Naive thymus-derived CD4-positive, alpha-beta T cell (primary cell): ENCODE data around the gene RCAN3. TPM values are rescaled to one million over a fixed set of nuclear protein-coding genes. Genes with fewer than 3 reads are reported as not detected.
"Not testable (repeated sequence)": the region's sequence is repeated elsewhere in the genome, so short reads cannot be mapped to it uniquely, and the experiment has no call there.

Source experiments
- ATAC-seq: fragments of 150-1000 bp; cut with Tn5 transposase; 2 replicates; pipeline ENCODE4 v1.10.0; 2021; ENCODE audit warnings: mild to moderate bottlenecking, moderate library complexity
- CTCF ChIA-PET: fragments of 350-600 bp; sonication (Branson Sonifier 250); formaldehyde crosslinking; loops from one replicate; lab custom pipeline; 2021; ENCODE audit warnings: antibody characterized with exemption; lab: Charles Lee
- POLR2A ChIA-PET: fragments of 350-600 bp; sonication (Branson Sonifier 250); formaldehyde crosslinking; loops from one replicate; lab custom pipeline; 2021; ENCODE audit warnings: antibody characterized with exemption, inconsistent platforms; lab: Charles Lee
- DNase-seq, 9 donors: peaks; one replicate each; pipeline versions ENCODE4 v3.0.0 to v3.0.0-alpha.2; 2020 to 2022; ENCODE audit warnings: mixed read lengths in 1 of 9
- H3K27ac ChIP-seq: one replicate; pipeline ENCODE4 v1.7.0; 2013; ENCODE audit warnings: mild to moderate bottlenecking, low read depth, low read length, moderate library complexity
- H3K27me3 ChIP-seq, 2 donors: one replicate each; pipeline ENCODE4 v1.7.0; 2013; ENCODE audit warnings: low read length in 2 of 2, mild to moderate bottlenecking in 2 of 2, moderate library complexity in 2 of 2; ENCODE audit not compliant: control insufficient read depth in 2 of 2, insufficient read depth in 2 of 2
- H3K36me3 ChIP-seq, 3 experiments: 1 replicate in 2 of 3; 2 replicates in 1 of 3; pipeline ENCODE4 v1.7.0; 2013; ENCODE audit warnings: low read length in 3 of 3, mild to moderate bottlenecking in 3 of 3, moderate library complexity in 1 of 3; ENCODE audit not compliant: insufficient read depth in 3 of 3, control insufficient read depth in 2 of 3
- H3K4me1 ChIP-seq, 2 donors: one replicate each; pipeline ENCODE4 v1.7.0; 2013; ENCODE audit warnings: low read length in 2 of 2, mild to moderate bottlenecking in 2 of 2, moderate library complexity in 1 of 2; ENCODE audit not compliant: control insufficient read depth in 2 of 2, insufficient read depth in 2 of 2
- H3K4me3 ChIP-seq: 2 replicates; pipeline ENCODE4 v1.7.0; 2013; ENCODE audit warnings: mild to moderate bottlenecking, low read length
- H3K9me3 ChIP-seq, 3 experiments: 1 replicate in 2 of 3; 2 replicates in 1 of 3; pipeline ENCODE4 v1.7.0; 2013; ENCODE audit warnings: low read length in 3 of 3; ENCODE audit not compliant: control insufficient read depth in 2 of 3
- H3K27ac Mint-ChIP-seq, 9 donors: one replicate each; pipeline ENCODE4 v1.8.0; 2020 to 2022; ENCODE audit warnings: mixed read lengths in 9 of 9, mild to moderate bottlenecking in 8 of 9, moderate library complexity in 5 of 9, inconsistent platforms in 2 of 9
- H3K27me3 Mint-ChIP-seq, 5 donors: one replicate each; pipeline ENCODE4 v1.8.0; 2021 to 2022; ENCODE audit warnings: mixed read lengths in 5 of 5, mild to moderate bottlenecking in 1 of 5
- H3K36me3 Mint-ChIP-seq, 5 donors: one replicate each; pipeline ENCODE4 v1.8.0; 2020 to 2022; ENCODE audit warnings: mixed read lengths in 5 of 5, mild to moderate bottlenecking in 3 of 5, inconsistent platforms in 1 of 5
- H3K4me1 Mint-ChIP-seq, 7 donors: one replicate each; pipeline ENCODE4 v1.8.0; 2020 to 2022; ENCODE audit warnings: mixed read lengths in 7 of 7, mild to moderate bottlenecking in 3 of 7, inconsistent platforms in 1 of 7
- H3K4me3 Mint-ChIP-seq, 10 donors: one replicate each; pipeline ENCODE4 v1.8.0; 2020 to 2022; ENCODE audit warnings: mild to moderate bottlenecking in 10 of 10, mixed read lengths in 10 of 10, moderate library complexity in 6 of 10, inconsistent platforms in 2 of 10
- H3K9me3 Mint-ChIP-seq, 11 donors: one replicate each; pipeline ENCODE4 v1.8.0; 2020 to 2022; ENCODE audit warnings: mixed read lengths in 11 of 11, mild to moderate bottlenecking in 4 of 11, inconsistent platforms in 1 of 11, moderate library complexity in 1 of 11
- intact Hi-C, 2 donors: fragments of 100-400 bp; cut with micrococcal nuclease; formaldehyde crosslinking; loops; one replicate each; pipeline ENCODE4 v1.15.1; 2023
- polyA plus RNA-seq, 2 donors: library from polyadenylated mRNA; unstranded; fragments of 300-500 nt; fragmentation: Illumina TruSeq; gene quantifications; one replicate each; pipeline ENCODE4 v1.2.3, GENCODE V29; 2021
- total RNA-seq, 6 experiments: library from RNA in 5 of 6; stranded (reverse) in 5 of 6; gene quantifications; 1 replicate in 5 of 6; 2 replicates in 1 of 6; pipeline ENCODE4 v1.2.3 and lab custom pipeline; 2021 to 2026

The RCAN3 gene
- total and polyA plus RNA-seq, 7 experiments from 2014 or later: 68.5 to 247 (median 179) TPM

DNA sequence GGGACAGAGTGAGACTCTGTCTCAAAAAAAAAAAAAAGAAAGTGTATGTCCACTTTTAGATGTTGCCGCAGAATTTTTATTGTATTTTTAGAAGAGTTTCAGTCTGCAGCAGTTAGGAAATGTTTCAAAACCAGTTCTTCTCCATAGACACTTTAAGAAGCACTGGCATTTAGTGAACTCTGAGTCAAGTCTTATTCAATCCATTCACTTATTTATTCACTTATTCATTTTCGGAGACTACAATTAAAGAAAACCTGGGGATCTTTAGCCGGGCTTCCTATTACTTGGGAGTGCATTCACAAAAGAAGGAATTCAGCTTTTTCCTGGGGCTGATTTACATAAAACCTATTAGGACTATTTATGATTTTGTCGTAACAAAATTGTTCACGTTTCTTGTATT lies 12.3 kb downstream of the RCAN3 start:
- DNase-seq (no peak), ATAC-seq (no peak)
- Histone ChIP-seq H3K36me3 (peaks cover 3 to 28% (median 8%) of the 10 kb centered on the region in 3 experiments), H3K27me3 (no peaks in the 10 kb centered on the region), H3K4me1 (peaks cover 22 to 74% of the 10 kb centered on the region in 2 donors), H3K9me3 (no peaks in the 10 kb centered on the region), H3K27ac (peak overlapping the region; percentile 30), H3K4me3 (no peak overlapping the region)
- Mint-ChIP-seq H3K36me3 (peaks cover 21 to 54% (median 39%) of the 10 kb centered on the region in 5 donors), H3K9me3 (no peaks in the 10 kb centered on the region), H3K4me3 (peak overlapping the region in 9 of 10 donors; percentile 6 to 84 (median 62)), H3K27me3 (no peaks in the 10 kb centered on the region), H3K4me1 (peaks cover 43 to 94% (median 78%) of the 10 kb centered on the region in 7 donors), H3K27ac (peak overlapping the region in 8 of 9 donors; percentile 15 to 93 (median 85))
- intact Hi-C loops: no loop called here
- POLR2A ChIA-PET: interaction anchor here (0.8 to 27.5 kb wide), 7 partner anchors 8 to 73 kb away, joined by 3 to 929 read pairs (median 6); partner anchors contain the start of gene RCAN3
- CTCF ChIA-PET: interaction anchor here (0.6 to 1.4 kb wide), 5 partner anchors 11 to 102 kb away, joined by 3 to 5 read pairs (median 3); no protein-coding TSS in a partner anchor

GRCh38 chr1:24515671-24516209 lies 13.1 kb downstream of the RCAN3 start:
- H3K36me3 Mint-ChIP-seq: peaks cover 14 to 53% (median 37%) of the 10 kb centered on the region in 5 donors
- intact Hi-C loops, H3K27me3 ChIP-seq, H3K27ac ChIP-seq, DNase-seq, H3K4me3 ChIP-seq, H3K27me3 Mint-ChIP-seq, H3K9me3 ChIP-seq, H3K9me3 Mint-ChIP-seq, ATAC-seq: not testable (repeated sequence)
- CTCF ChIA-PET: interaction anchor here (0.7 to 1.5 kb wide), 8 partner anchors 10 to 103 kb away, joined by 3 to 7 read pairs (median 4); no protein-coding TSS in a partner anchor
- H3K36me3 ChIP-seq: peaks cover 3 to 32% (median 8%) of the 10 kb centered on the region in 3 experiments
- H3K4me3 Mint-ChIP-seq: peak overlapping the region in 8 of 10 donors; percentile 44 to 84 (median 68)
- POLR2A ChIA-PET: interaction anchor here (0.6 to 27.5 kb wide), 9 partner anchors 9 to 733 kb away, joined by 3 to 929 read pairs (median 6); partner anchors contain the start of gene RCAN3
- peaks cover 35 to 93% (median 76%) of the 10 kb centered on the region in 7 donors for H3K4me1 Mint-ChIP-seq
- H3K27ac Mint-ChIP-seq: peak overlapping the region in 7 of 9 donors; percentile 22 to 93 (median 83)
- peaks cover 18 to 66% of the 10 kb centered on the region in 2 donors for H3K4me1 ChIP-seq

DNA sequence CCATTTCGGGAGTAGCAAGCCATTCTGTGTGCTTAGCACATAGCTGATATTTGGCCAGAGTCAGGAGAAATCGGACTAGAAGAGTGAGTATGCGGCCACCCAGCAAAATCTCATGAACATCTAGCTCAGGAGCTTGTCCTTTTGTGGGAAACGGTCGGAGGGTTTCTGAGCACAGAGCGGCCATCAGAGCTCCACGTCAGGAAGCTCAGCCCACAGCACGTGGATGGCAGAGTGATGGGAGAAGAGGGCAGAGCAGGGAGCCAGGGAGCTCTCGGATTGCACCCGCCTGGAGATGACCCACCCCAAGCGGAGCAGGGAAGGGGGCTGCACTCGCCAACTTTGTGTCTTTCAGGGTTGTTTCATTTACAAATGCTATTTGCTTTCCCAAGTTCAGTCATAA lies 13.9 kb downstream of the RCAN3 start:
- ATAC-seq (no peak), DNase-seq (no peak)
- Mint-ChIP-seq H3K36me3 (peaks cover 11 to 51% (median 36%) of the 10 kb centered on the region in 5 donors), H3K9me3 (peaks cover 0 to 3% (median 0%) of the 10 kb centered on the region in 11 donors), H3K4me3 (peak overlapping the region in 8 of 10 donors; percentile 16 to 75 (median 56)), H3K27ac (peak overlapping the region; percentile 27 to 89 (median 79)), H3K4me1 (peaks cover 29 to 93% (median 77%) of the 10 kb centered on the region in 7 donors), H3K27me3 (no peaks in the 10 kb centered on the region)
- POLR2A ChIA-PET: interaction anchor here (0.5 to 27.5 kb wide), 5 partner anchors 12 to 407 kb away, joined by 3 to 929 read pairs (median 3); partner anchors contain the start of gene RCAN3
- Histone ChIP-seq H3K36me3 (peaks cover 3 to 32% (median 8%) of the 10 kb centered on the region in 3 experiments), H3K9me3 (no peaks in the 10 kb centered on the region), H3K27ac (no peak overlapping the region), H3K27me3 (no peaks in the 10 kb centered on the region), H3K4me3 (no peak overlapping the region), H3K4me1 (peaks cover 17 to 58% of the 10 kb centered on the region in 2 donors)
- CTCF ChIA-PET: interaction anchor here (0.7 to 1.5 kb wide), 6 partner anchors 8 to 100 kb away, joined by 3 to 7 read pairs (median 3); no protein-coding TSS in a partner anchor
- intact Hi-C loops: no loop called here

DNA sequence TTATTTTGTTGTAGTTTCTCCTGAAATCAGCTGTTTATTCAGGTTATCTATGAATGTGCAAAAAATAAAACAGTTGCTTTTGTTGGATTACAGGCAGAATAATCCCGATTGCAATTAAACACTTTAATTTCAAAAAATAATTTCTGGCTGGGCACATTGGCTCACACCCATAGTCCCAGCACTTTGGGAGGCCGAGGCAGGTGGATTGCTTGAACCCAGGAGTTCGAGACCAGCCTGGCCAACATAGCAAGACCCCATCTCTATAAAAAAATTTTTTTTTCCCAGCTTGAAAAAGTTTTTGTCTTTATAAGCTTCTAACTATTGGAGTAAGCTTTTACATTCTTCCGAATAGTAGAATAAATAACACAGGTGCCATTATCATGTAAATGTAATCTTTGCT lies 15.3 kb downstream of the RCAN3 start:
- Histone ChIP-seq H3K27ac (no peak overlapping the region), H3K36me3 (peaks cover 3 to 41% (median 8%) of the 10 kb centered on the region in 3 experiments), H3K4me3 (no peak overlapping the region), H3K4me1 (peaks cover 11 to 53% of the 10 kb centered on the region in 2 donors), H3K27me3 (no peaks in the 10 kb centered on the region), H3K9me3 (no peaks in the 10 kb centered on the region)
- peaks cover 25 to 93% (median 77%) of the 10 kb centered on the region in 7 donors for H3K4me1 Mint-ChIP-seq
- ChIA-PET POLR2A (interaction anchor here (1.2 to 4.3 kb wide), 4 partner anchors 13 to 103 kb away, joined by 3 to 64 read pairs (median 8); partner anchors contain the start of genes NIPAL3 and RCAN3), CTCF (interaction anchor here (0.6 to 1.5 kb wide), 5 partner anchors 8 to 127 kb away, joined by 3 to 5 read pairs (median 4); no protein-coding TSS in a partner anchor)
- intact Hi-C loops: loop anchor here in 1 of 2 donors (1.0 kb wide), 1 partner anchor 10 kb away; no protein-coding TSS in a partner anchor
- H3K36me3 Mint-ChIP-seq: peaks cover 7 to 50% (median 28%) of the 10 kb centered on the region in 5 donors
- H3K4me3 Mint-ChIP-seq: peak overlapping the region in 2 of 10 donors; percentile 19 to 47
- no peak for ATAC-seq
- no peak for DNase-seq
- no peaks in the 10 kb centered on the region for H3K27me3 Mint-ChIP-seq
- H3K9me3 Mint-ChIP-seq: peaks cover 0 to 3% (median 0%) of the 10 kb centered on the region in 11 donors
- peak overlapping the region in 5 of 9 donors; percentile 20 to 89 (median 26) for H3K27ac Mint-ChIP-seq

- H3K27me3 Mint-ChIP-seq, DNase-seq, H3K9me3 ChIP-seq, ATAC-seq, H3K27ac ChIP-seq, H3K9me3 Mint-ChIP-seq, intact Hi-C loops, CTCF ChIA-PET, H3K27me3 ChIP-seq, H3K4me3 ChIP-seq: not testable (repeated sequence)
- H3K4me1 Mint-ChIP-seq: peaks cover 25 to 91% (median 70%) of the 10 kb centered on the region in 7 donors
- H3K36me3 Mint-ChIP-seq: peaks cover 7 to 50% (median 34%) of the 10 kb centered on the region in 5 donors
- POLR2A ChIA-PET: interaction anchor here (0.6 to 4.3 kb wide), 3 partner anchors 10 to 27 kb away, joined by 4 to 64 read pairs (median 5); partner anchors contain the start of gene RCAN3
- peak overlapping the region in 4 of 10 donors; percentile 13 to 57 (median 23) for H3K4me3 Mint-ChIP-seq
- peak overlapping the region in 8 of 9 donors; percentile 38 to 88 (median 70) for H3K27ac Mint-ChIP-seq
- peaks cover 3 to 44% (median 8%) of the 10 kb centered on the region in 3 experiments for H3K36me3 ChIP-seq
- peaks cover 0 to 37% of the 10 kb centered on the region in 2 donors for H3K4me1 ChIP-seq
Measured at GRCh38 chr1:24520282-24520681, 17.6 kb downstream of the RCAN3 start.

GRCh38 chr1:24525606-24526005 lies 23.0 kb downstream of the RCAN3 start:
- DNase-seq: no peak
- ChIA-PET POLR2A (interaction anchor here (0.9 to 7.3 kb wide), 9 partner anchors 11 to 110 kb away, joined by 3 to 99 read pairs (median 8); partner anchors contain the start of genes NIPAL3 and RCAN3), CTCF (interaction anchor here (0.6 to 4.2 kb wide), 10 partner anchors 10 to 327 kb away, joined by 3 to 43 read pairs (median 5); partner anchors contain the start of genes NIPAL3, RCAN3 and STPG1)
- H3K27me3 Mint-ChIP-seq: no peaks in the 10 kb centered on the region
- no peak for ATAC-seq
- peak overlapping the region; percentile 40 for H3K27ac ChIP-seq
- no peaks in the 10 kb centered on the region for H3K9me3 ChIP-seq
- H3K36me3 ChIP-seq: peaks cover 0 to 26% (median 0%) of the 10 kb centered on the region in 3 experiments
- H3K27ac Mint-ChIP-seq: peak overlapping the region in 8 of 9 donors; percentile 30 to 92 (median 85)
- H3K4me3 ChIP-seq: no peak overlapping the region
- H3K4me3 Mint-ChIP-seq: peak overlapping the region in 8 of 10 donors; percentile 7 to 68 (median 43)
- H3K9me3 Mint-ChIP-seq: no peaks in the 10 kb centered on the region
- H3K4me1 Mint-ChIP-seq: peaks cover 26 to 87% (median 70%) of the 10 kb centered on the region in 7 donors
- no peaks in the 10 kb centered on the region for H3K27me3 ChIP-seq
- peaks cover 0 to 49% of the 10 kb centered on the region in 2 donors for H3K4me1 ChIP-seq
- intact Hi-C loops: loop anchor here (2.0 to 5.0 kb wide), 3 partner anchors 61 to 109 kb away; no protein-coding TSS in a partner anchor
- H3K36me3 Mint-ChIP-seq: peaks cover 7 to 36% (median 33%) of the 10 kb centered on the region in 5 donors
